ENCODE data around the gene AVP. TPM values are rescaled to one million over a fixed set of nuclear protein-coding genes. Genes with fewer than 3 reads are reported as not detected.

Gene AVP
- total and polyA plus RNA-seq, 7 experiments from 2014 or later, result 0.89 TPM; not detected in 6

GRCh38 chr20:3071266-3071609, 13.3 kb downstream of the AVP start:
- peak overlapping the region; percentile 61 to 90 (median 84) for H3K4me3 Mint-ChIP-seq
- H3K9me3 ChIP-seq (ENCODE audit: control insufficient read depth in 2 of 3, low read length in 3 of 3), result no peaks in the 10 kb centered on the region
- CTCF ChIA-PET, result interaction anchor here (1.2 kb wide), 1 partner anchor 48 kb away, joined by 3 read pairs; no protein-coding TSS in a partner anchor

GRCh38 chr20:3070725-3071124, 13.8 kb downstream of the AVP start:
- intact Hi-C loops (cut with micrococcal nuclease), result loop anchor here in 1 of 2 donors (5.0 kb wide), 2 partner anchors 47 to 102 kb away; partner anchors contain the start of gene LZTS3
- no peaks in the 10 kb centered on the region for H3K9me3 ChIP-seq (ENCODE audit: control insufficient read depth in 2 of 3, low read length in 3 of 3)
- H3K36me3 ChIP-seq (ENCODE audit: control insufficient read depth in 2 of 3, insufficient read depth in 3 of 3, low read length in 3 of 3), result peaks cover 0 to 12% (median 0%) of the 10 kb centered on the region in 3 experiments
- ChIA-PET POLR2A (interaction anchor here (0.8 to 7.0 kb wide), 4 partner anchors 22 to 47 kb away, joined by 3 to 61 read pairs (median 4); no protein-coding TSS in a partner anchor), CTCF (interaction anchor here (1.2 to 2.8 kb wide), 3 partner anchors 32 to 86 kb away, joined by 3 to 28 read pairs (median 7); no protein-coding TSS in a partner anchor)
- H3K4me1 ChIP-seq (ENCODE audit: control insufficient read depth in 2 of 2, insufficient read depth in 2 of 2, low read length in 2 of 2), result peaks cover 0 to 17% of the 10 kb centered on the region in 2 donors
- peak overlapping the region; percentile 76 for H3K27ac ChIP-seq (ENCODE audit: low read depth, low read length)
- Mint-ChIP-seq H3K36me3 (peaks cover 0 to 6% (median 4%) of the 10 kb centered on the region in 5 donors), H3K9me3 (peaks cover 0 to 2% (median 0%) of the 10 kb centered on the region in 11 donors), H3K27me3 (peaks cover 0 to 7% (median 0%) of the 10 kb centered on the region in 5 donors), H3K27ac (peak overlapping the region; percentile 44 to 97 (median 86)), H3K4me1 (peaks cover 14 to 40% (median 30%) of the 10 kb centered on the region in 7 donors), H3K4me3 (peak overlapping the region; percentile 61 to 90 (median 84))
- H3K27me3 ChIP-seq (ENCODE audit: control insufficient read depth in 2 of 2, insufficient read depth in 2 of 2, low read length in 2 of 2), result no peaks in the 10 kb centered on the region
- DNase-seq (no peak), ATAC-seq (no peak)
- H3K4me3 ChIP-seq (ENCODE audit: low read length), result no peak overlapping the region

More at GRCh38 chr20:3071266-3071609, 13.3 kb downstream of the AVP start:
- peak overlapping the region in 7 of 9 donors; percentile 71 to 97 (median 84) for H3K27ac Mint-ChIP-seq
- peaks cover 0 to 2% (median 0%) of the 10 kb centered on the region in 11 donors for H3K9me3 Mint-ChIP-seq
- peaks cover 0 to 12% (median 0%) of the 10 kb centered on the region in 3 experiments for H3K36me3 ChIP-seq (ENCODE audit: control insufficient read depth in 2 of 3, insufficient read depth in 3 of 3, low read length in 3 of 3)
- intact Hi-C loops (cut with micrococcal nuclease), result loop anchor here in 1 of 2 donors (5.0 kb wide), 2 partner anchors 46 to 101 kb away; partner anchors contain the start of gene LZTS3
- peaks cover 0 to 7% (median 0%) of the 10 kb centered on the region in 5 donors for H3K27me3 Mint-ChIP-seq
- no peaks in the 10 kb centered on the region for H3K27me3 ChIP-seq (ENCODE audit: control insufficient read depth in 2 of 2, insufficient read depth in 2 of 2, low read length in 2 of 2)
- POLR2A ChIA-PET, result interaction anchor here (0.7 to 7.0 kb wide), 3 partner anchors 22 to 46 kb away, joined by 3 to 61 read pairs (median 3); no protein-coding TSS in a partner anchor
- peaks cover 0 to 17% of the 10 kb centered on the region in 2 donors for H3K4me1 ChIP-seq (ENCODE audit: control insufficient read depth in 2 of 2, insufficient read depth in 2 of 2, low read length in 2 of 2)
- no peak for ATAC-seq
- H3K27ac ChIP-seq (ENCODE audit: low read depth, low read length), result peak overlapping the region; percentile 76
- peaks cover 12 to 40% (median 30%) of the 10 kb centered on the region in 7 donors for H3K4me1 Mint-ChIP-seq
- peaks cover 0 to 6% (median 4%) of the 10 kb centered on the region in 5 donors for H3K36me3 Mint-ChIP-seq
- no peak for DNase-seq
- peak overlapping the region; percentile 53 for H3K4me3 ChIP-seq (ENCODE audit: low read length)

- Histone ChIP-seq H3K36me3 (ENCODE audit: control insufficient read depth in 2 of 3, insufficient read depth in 3 of 3, low read length in 3 of 3) (peaks cover 0 to 12% (median 0%) of the 10 kb centered on the region in 3 experiments), H3K27me3 (ENCODE audit: control insufficient read depth in 2 of 2, insufficient read depth in 2 of 2, low read length in 2 of 2) (no peaks in the 10 kb centered on the region), H3K4me3 (ENCODE audit: low read length) (no peak overlapping the region), H3K27ac (ENCODE audit: low read depth, low read length) (no peak overlapping the region), H3K9me3 (ENCODE audit: control insufficient read depth in 2 of 3, low read length in 3 of 3) (no peaks in the 10 kb centered on the region), H3K4me1 (ENCODE audit: control insufficient read depth in 2 of 2, insufficient read depth in 2 of 2, low read length in 2 of 2) (peaks cover 0 to 17% of the 10 kb centered on the region in 2 donors)
- ChIA-PET POLR2A (interaction anchor here (0.6 to 7.0 kb wide), 11 partner anchors 8 to 90 kb away, joined by 3 to 61 read pairs (median 3); no protein-coding TSS in a partner anchor), CTCF (interaction anchor here (0.6 to 2.8 kb wide), 16 partner anchors 20 to 247 kb away, joined by 3 to 28 read pairs (median 3); no protein-coding TSS in a partner anchor)
- Mint-ChIP-seq H3K9me3 (peaks cover 0 to 2% (median 0%) of the 10 kb centered on the region in 11 donors), H3K4me3 (peak overlapping the region in 1 of 10 donors; percentile 25), H3K27me3 (peaks cover 0 to 2% (median 0%) of the 10 kb centered on the region in 5 donors), H3K27ac (peak overlapping the region in 4 of 9 donors; percentile 32 to 77 (median 52)), H3K4me1 (peaks cover 8 to 38% (median 27%) of the 10 kb centered on the region in 7 donors), H3K36me3 (peaks cover 0 to 6% (median 4%) of the 10 kb centered on the region in 5 donors)
- peak; percentile 61 for ATAC-seq
- intact Hi-C loops (cut with micrococcal nuclease), result loop anchor here in 1 of 2 donors (1.0 to 5.0 kb wide), 3 partner anchors 46 to 247 kb away; partner anchors contain the start of gene LZTS3
- peak in 7 of 9 donors; percentile 52 to 73 (median 62) for DNase-seq
Measured at GRCh38 chr20:3068986-3069900, 15.3 kb downstream of the AVP start.

GRCh38 chr20:3068075-3068474, 16.4 kb downstream of the AVP start:
- Mint-ChIP-seq H3K27ac (peak overlapping the region in 3 of 9 donors; percentile 21 to 72 (median 59)), H3K9me3 (peaks cover 0 to 2% (median 0%) of the 10 kb centered on the region in 11 donors), H3K4me3 (no peak overlapping the region), H3K36me3 (peaks cover 0 to 6% (median 4%) of the 10 kb centered on the region in 5 donors), H3K27me3 (no peaks in the 10 kb centered on the region), H3K4me1 (peaks cover 8 to 38% (median 27%) of the 10 kb centered on the region in 7 donors)
- intact Hi-C loops (cut with micrococcal nuclease), result loop anchor here in 1 of 2 donors (5.0 kb wide), 1 partner anchor 104 kb away; the partner anchor contains the start of gene LZTS3
- no peaks in the 10 kb centered on the region for H3K9me3 ChIP-seq (ENCODE audit: control insufficient read depth in 2 of 3, low read length in 3 of 3)
- H3K4me3 ChIP-seq (ENCODE audit: low read length), result no peak overlapping the region
- H3K4me1 ChIP-seq (ENCODE audit: control insufficient read depth in 2 of 2, insufficient read depth in 2 of 2, low read length in 2 of 2), result peaks cover 0 to 17% of the 10 kb centered on the region in 2 donors
- ATAC-seq (no peak), DNase-seq (no peak)
- ChIA-PET CTCF (interaction anchor here (1.1 to 2.8 kb wide), 4 partner anchors 16 to 262 kb away, joined by 3 to 28 read pairs (median 4); no protein-coding TSS in a partner anchor), POLR2A (interaction anchor here (1.4 to 7.0 kb wide), 2 partner anchors 20 to 25 kb away, joined by 3 to 61 read pairs; no protein-coding TSS in a partner anchor)
- peaks cover 0 to 12% (median 0%) of the 10 kb centered on the region in 3 experiments for H3K36me3 ChIP-seq (ENCODE audit: control insufficient read depth in 2 of 3, insufficient read depth in 3 of 3, low read length in 3 of 3)
- H3K27ac ChIP-seq (ENCODE audit: low read depth, low read length), result no peak overlapping the region
- no peaks in the 10 kb centered on the region for H3K27me3 ChIP-seq (ENCODE audit: control insufficient read depth in 2 of 2, insufficient read depth in 2 of 2, low read length in 2 of 2)

- Histone ChIP-seq H3K27me3 (ENCODE audit: control insufficient read depth in 2 of 2, insufficient read depth in 2 of 2, low read length in 2 of 2) (no peaks in the 10 kb centered on the region), H3K36me3 (ENCODE audit: control insufficient read depth in 2 of 3, insufficient read depth in 3 of 3, low read length in 3 of 3) (peaks cover 0 to 12% (median 0%) of the 10 kb centered on the region in 3 experiments), H3K27ac (ENCODE audit: low read depth, low read length) (no peak overlapping the region), H3K4me3 (ENCODE audit: low read length) (no peak overlapping the region), H3K9me3 (ENCODE audit: control insufficient read depth in 2 of 3, low read length in 3 of 3) (no peaks in the 10 kb centered on the region), H3K4me1 (ENCODE audit: control insufficient read depth in 2 of 2, insufficient read depth in 2 of 2, low read length in 2 of 2) (peaks cover 0 to 13% of the 10 kb centered on the region in 2 donors)
- ATAC-seq, result no peak
- DNase-seq, result no peak
- intact Hi-C loops (cut with micrococcal nuclease), result loop anchor here in 1 of 2 donors (5.0 kb wide), 1 partner anchor 105 kb away; the partner anchor contains the start of gene LZTS3
- Mint-ChIP-seq H3K9me3 (peaks cover 0 to 2% (median 0%) of the 10 kb centered on the region in 11 donors), H3K4me3 (peak overlapping the region in 1 of 10 donors; percentile 25), H3K4me1 (peaks cover 8 to 32% (median 24%) of the 10 kb centered on the region in 7 donors), H3K36me3 (peaks cover 0 to 6% (median 4%) of the 10 kb centered on the region in 5 donors), H3K27me3 (no peaks in the 10 kb centered on the region), H3K27ac (peak overlapping the region in 4 of 9 donors; percentile 17 to 72 (median 44))
- CTCF ChIA-PET, result interaction anchor here (1.1 to 2.8 kb wide), 4 partner anchors 15 to 263 kb away, joined by 3 to 28 read pairs (median 4); no protein-coding TSS in a partner anchor
- POLR2A ChIA-PET, result no interaction called here
Measured at GRCh38 chr20:3067139-3068014, 17.1 kb downstream of the AVP start.
